Measurements from ENCODE around the gene BCKDHB.

- TF ChIP-seq MAFK (IDR thresholded peaks at IDR 0.05; ENCODE audit: partially characterized antibody): no peak
- TF ChIP-seq CTCF (IDR thresholded peaks at IDR 0.05): no peak
- no peak for TF ChIP-seq ELK1 (IDR thresholded peaks at IDR 0.05; ENCODE audit: low read depth, low read length)
- no peak for TF ChIP-seq RCOR1 (IDR thresholded peaks at IDR 0.05; ENCODE audit: low read depth, low read length)
- no peak for TF ChIP-seq POLR2A (IDR thresholded peaks at IDR 0.05; ENCODE audit: low read length)
- no peak for TF ChIP-seq EP300 (IDR thresholded peaks at IDR 0.05)
- TF ChIP-seq MAX (IDR thresholded peaks at IDR 0.05): no peak
Observed at GRCh38 chr6:80347101-80347500, 240.6 kb downstream of the BCKDHB start.

All from A549 (cell line).